Ectodermal cell (in vitro differentiated cells): ENCODE results near the gene AGTPBP1.

Experiments used
- H3K27ac ChIP-seq: 2 replicates; pipeline ENCODE4 v1.7.0; 2013; ENCODE audit warnings: mild to moderate bottlenecking, low read depth, low read length; ENCODE audit not compliant: insufficient read depth, poor library complexity, severe bottlenecking
- H3K27me3 ChIP-seq: 2 replicates; pipeline ENCODE4 v1.7.0; 2013; ENCODE audit warnings: mild to moderate bottlenecking, low read length; ENCODE audit not compliant: insufficient read depth, control insufficient read depth, poor library complexity, severe bottlenecking
- H3K36me3 ChIP-seq: one replicate; pipeline ENCODE4 v1.7.0; 2013; ENCODE audit warnings: low read length; ENCODE audit not compliant: control insufficient read depth, insufficient read depth
- H3K4me1 ChIP-seq: one replicate; pipeline ENCODE4 v1.7.0; 2013; ENCODE audit warnings: low read length; ENCODE audit not compliant: control insufficient read depth, insufficient read depth
- H3K4me3 ChIP-seq: 2 replicates; pipeline ENCODE4 v1.7.0; 2013; ENCODE audit warnings: low read depth, low read length, control low read depth; ENCODE audit not compliant: insufficient read depth
- H3K9me3 ChIP-seq: 2 replicates; pipeline ENCODE4 v1.7.0; 2013; ENCODE audit warnings: mild to moderate bottlenecking, low read length, moderate library complexity; ENCODE audit not compliant: control insufficient read depth
- WGBS, 2 experiments: methylation state at CpG; one replicate each; pipeline ENCODE4 v1.1.7; 2013; ENCODE audit warnings: missing lambda C conversion rate in 2 of 2; 5-methylcytosine and 5-hydroxymethylcytosine counted together

Gene AGTPBP1

DNA sequence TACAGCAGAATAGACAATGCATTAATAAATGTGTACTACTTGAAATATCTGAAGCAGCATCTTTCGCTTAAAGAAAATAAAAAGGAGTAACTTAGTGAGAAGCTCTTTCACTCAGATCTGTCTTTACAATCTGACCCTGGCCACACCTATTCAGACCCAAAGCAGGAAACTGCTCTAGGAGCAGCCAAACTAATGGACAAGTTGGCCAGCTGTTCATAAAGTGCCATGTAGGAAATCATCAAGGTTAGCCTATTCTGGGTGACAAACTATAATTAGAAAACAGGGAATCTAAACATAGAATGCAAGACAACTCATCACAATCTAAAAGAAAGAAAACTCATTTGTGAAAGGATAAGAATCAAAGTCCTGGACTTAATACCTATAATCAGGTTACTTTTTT is 101.3 kb downstream of the AGTPBP1 start:
- H3K27ac ChIP-seq = no peak overlapping the region
- no peak overlapping the region for H3K4me3 ChIP-seq
- peaks cover 4% of the 10 kb centered on the region for H3K36me3 ChIP-seq
- H3K9me3 ChIP-seq = no peaks in the 10 kb centered on the region
- no peaks in the 10 kb centered on the region for H3K4me1 ChIP-seq
- no peaks in the 10 kb centered on the region for H3K27me3 ChIP-seq
- 95 to 100% methylated on average over 1 of the region's 1 CpG for WGBS, 2 experiments

DNA sequence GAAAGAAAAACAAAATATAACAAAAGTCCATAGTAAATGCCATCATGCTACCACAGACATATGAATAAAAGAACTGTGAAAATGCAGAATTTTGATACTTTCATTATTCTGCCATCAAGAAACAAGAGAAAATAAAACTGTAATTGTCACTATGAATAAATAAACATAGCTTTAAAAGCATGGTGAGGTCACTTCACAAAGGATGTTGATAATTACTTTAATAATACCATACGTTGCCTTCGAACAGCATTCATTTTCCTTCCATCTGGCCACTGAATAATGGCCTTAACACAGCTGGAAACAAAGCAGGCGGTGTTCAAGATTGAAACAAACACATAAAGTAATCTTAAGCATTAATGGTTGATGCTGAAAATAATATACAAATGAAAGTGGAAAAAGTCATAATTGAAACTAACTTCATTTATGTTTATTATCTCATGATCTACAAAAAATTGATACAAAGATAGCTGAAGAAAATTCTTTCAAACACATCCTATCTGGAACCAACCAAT is 102.0 kb downstream of the AGTPBP1 start:
- H3K4me3 ChIP-seq = no peak overlapping the region
- H3K4me1 ChIP-seq = no peaks in the 10 kb centered on the region
- WGBS, 2 experiments = 79% methylated on average over 3 of the region's 3 CpGs; no CpG with 5 or more reads in 1 of the 2 experiments
- H3K9me3 ChIP-seq = no peaks in the 10 kb centered on the region
- no peak overlapping the region for H3K27ac ChIP-seq
- no peaks in the 10 kb centered on the region for H3K27me3 ChIP-seq
- peaks cover 4% of the 10 kb centered on the region for H3K36me3 ChIP-seq

DNA sequence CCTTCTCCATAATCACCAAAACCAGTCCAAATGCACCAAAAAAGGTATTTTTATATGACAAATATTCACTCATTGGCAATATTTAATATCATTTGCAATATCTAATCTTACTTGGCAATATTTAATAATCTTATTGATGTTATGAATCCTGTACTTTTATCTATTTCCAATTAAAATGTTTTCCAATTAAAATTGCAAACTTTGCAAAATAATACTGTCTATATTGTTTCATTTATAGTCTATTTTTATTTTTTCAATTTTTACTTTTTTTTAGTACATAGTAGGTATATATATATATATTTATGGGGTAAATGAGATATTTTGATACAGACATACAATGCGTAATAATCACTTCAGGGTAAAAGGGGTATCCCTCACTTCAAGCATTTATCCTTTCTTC is 109.9 kb downstream of the AGTPBP1 start:
- no peaks in the 10 kb centered on the region for H3K9me3 ChIP-seq
- WGBS, 2 experiments = 100% methylated on average over 1 of the region's 1 CpG; no CpG with 5 or more reads in 1 of the 2 experiments

DNA sequence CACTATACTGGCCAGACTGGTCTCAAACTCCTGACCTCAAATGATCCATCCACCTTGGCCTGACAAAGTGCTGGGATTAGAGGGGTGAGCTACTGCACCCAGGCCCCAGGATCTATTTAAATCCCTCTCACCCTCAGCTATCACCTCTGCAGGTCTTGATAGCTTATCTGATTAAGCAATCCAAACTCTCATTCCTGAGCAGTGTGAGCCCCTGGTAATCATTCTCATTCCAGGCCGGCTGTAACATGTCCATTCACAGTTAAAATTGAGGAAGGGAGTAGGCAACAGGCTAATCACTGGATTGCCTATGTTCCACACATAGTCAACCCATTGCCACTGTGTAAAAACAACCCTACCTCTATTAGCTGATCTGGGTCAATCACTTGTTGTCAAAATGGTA is 111.1 kb downstream of the AGTPBP1 start:
- peaks cover 5% of the 10 kb centered on the region for H3K36me3 ChIP-seq
- no peaks in the 10 kb centered on the region for H3K4me1 ChIP-seq
- WGBS, 2 experiments = 94 to 100% methylated on average over 1 of the region's 1 CpG
- H3K9me3 ChIP-seq = no peaks in the 10 kb centered on the region
- H3K4me3 ChIP-seq = no peak overlapping the region
- no peak overlapping the region for H3K27ac ChIP-seq
- no peaks in the 10 kb centered on the region for H3K27me3 ChIP-seq

More for the DNA sequence above, 109.9 kb downstream of the AGTPBP1 start:
- Histone ChIP-seq H3K4me1 (no peaks in the 10 kb centered on the region), H3K4me3 (no peak overlapping the region), H3K27me3 (no peaks in the 10 kb centered on the region), H3K27ac (no peak overlapping the region), H3K36me3 (peaks cover 5% of the 10 kb centered on the region)

DNA sequence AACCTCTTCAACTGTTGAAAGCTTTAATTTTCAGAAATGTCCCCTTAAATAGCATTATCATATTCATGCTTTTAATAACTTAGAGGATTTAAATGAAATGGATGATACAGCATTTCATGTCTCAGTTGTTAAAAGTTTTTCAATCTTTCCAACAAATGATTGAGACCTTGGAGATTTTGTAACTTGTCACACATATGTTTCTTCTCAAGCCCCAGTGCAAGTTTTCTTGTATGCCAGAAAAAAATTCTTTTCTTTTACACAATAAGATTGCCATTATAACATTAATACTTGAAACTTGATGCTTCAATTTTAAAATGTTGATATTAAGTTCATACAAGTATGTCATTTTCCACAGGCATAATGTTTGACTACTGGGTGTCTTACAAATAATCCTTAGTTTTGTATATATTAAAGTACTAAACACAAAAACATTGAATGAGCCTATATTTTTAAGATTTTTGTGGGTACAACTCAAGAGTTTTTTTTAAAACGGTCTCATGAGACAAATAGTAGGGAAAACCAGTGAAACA is 124.5 kb downstream of the AGTPBP1 start:
- Histone ChIP-seq H3K27ac (no peak overlapping the region), H3K4me1 (no peaks in the 10 kb centered on the region), H3K27me3 (no peaks in the 10 kb centered on the region), H3K9me3 (no peaks in the 10 kb centered on the region), H3K36me3 (no peaks in the 10 kb centered on the region), H3K4me3 (no peak overlapping the region)
- 94 to 100% methylated on average over 1 of the region's 1 CpG for WGBS, 2 experiments

DNA sequence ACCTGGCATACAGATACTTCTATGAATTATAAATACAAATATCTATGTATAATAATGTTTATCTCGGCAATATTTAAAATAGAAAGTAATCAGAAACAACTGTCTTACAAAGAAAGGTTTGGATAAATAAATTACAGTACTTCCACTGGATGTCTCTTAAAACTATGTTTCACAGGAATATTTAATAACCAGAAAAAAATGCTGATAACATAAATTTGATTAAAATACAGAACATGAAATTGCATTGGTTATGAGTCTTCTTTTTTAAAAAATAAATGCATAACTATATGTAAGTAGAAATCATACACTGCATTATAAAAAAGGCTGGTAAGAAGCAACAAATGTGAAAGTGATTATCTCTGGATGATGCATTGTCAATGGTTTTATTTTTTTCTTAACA is 126.0 kb downstream of the AGTPBP1 start:
- H3K27me3 ChIP-seq = no peaks in the 10 kb centered on the region
- H3K36me3 ChIP-seq = no peaks in the 10 kb centered on the region
- H3K27ac ChIP-seq = no peak overlapping the region
- no CpG with 5 or more reads among the region's 1 CpG for WGBS, 2 experiments
- no peak overlapping the region for H3K4me3 ChIP-seq
- no peaks in the 10 kb centered on the region for H3K9me3 ChIP-seq
- H3K4me1 ChIP-seq = no peaks in the 10 kb centered on the region

DNA sequence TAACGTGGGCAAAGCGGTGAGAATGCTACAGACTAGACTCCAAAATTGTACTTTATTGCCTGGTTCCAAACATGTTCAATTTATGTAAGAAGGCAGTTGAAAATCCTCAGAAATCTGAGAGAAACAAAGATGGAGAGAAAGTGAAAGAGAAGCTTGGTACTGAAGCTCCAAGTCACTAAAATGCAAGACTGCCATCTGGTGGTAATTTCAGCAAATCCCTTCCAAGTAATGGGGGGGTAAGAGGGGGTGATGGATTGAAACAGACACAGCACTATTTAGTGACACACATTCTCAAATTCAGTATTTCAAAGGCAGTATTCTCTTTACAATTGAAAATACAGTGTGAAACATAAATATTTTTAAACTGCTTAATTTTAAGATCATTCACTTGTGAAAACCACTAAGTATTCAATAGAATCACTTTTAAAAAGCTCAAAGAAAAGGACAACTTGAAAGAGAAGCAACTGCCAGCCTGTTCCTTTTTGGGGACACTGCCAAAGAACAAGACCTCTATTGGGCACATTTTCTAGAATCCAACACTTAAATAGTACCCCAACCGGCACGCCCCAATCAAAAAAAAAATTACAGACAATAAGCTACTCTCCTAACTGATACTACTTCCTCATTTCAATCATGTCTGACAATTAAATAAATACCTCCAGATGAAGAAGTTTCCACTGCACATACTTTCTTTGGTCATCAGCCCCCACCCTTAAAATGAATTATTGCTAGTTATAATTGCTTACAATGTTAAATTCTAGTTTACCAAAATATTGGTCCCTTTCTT is 131.5 kb downstream of the AGTPBP1 start:
- Histone ChIP-seq H3K27ac (no peak overlapping the region), H3K36me3 (no peaks in the 10 kb centered on the region), H3K4me3 (no peak overlapping the region), H3K27me3 (no peaks in the 10 kb centered on the region), H3K9me3 (no peaks in the 10 kb centered on the region), H3K4me1 (no peaks in the 10 kb centered on the region)
- WGBS, 2 experiments = 88 to 90% methylated on average over 4 of the region's 4 CpGs

DNA sequence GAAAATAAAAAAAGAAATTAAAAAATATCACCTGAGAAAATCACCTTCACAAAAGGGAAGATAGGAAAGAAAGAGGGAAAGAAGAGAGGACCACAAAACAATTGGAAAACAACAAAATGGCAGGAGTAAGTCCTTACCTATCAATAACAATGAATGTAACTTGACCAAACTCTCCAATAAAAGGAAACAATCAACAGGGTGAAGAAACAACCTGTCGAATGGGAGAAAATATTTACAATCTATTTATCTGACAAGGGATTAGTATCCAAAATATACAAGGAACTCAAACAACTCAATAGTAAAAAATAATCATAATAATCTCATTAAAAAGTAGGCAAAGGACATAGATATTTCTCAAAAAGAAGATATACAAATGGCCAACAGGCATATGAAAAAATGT is 135.8 kb downstream of the AGTPBP1 start:
- Histone ChIP-seq H3K4me3 (no peak overlapping the region), H3K9me3 (no peaks in the 10 kb centered on the region), H3K36me3 (no peaks in the 10 kb centered on the region), H3K27me3 (no peaks in the 10 kb centered on the region), H3K4me1 (peaks cover 6% of the 10 kb centered on the region), H3K27ac (no peak overlapping the region)
- no CpG with 5 or more reads among the region's 1 CpG for WGBS, 2 experiments

DNA sequence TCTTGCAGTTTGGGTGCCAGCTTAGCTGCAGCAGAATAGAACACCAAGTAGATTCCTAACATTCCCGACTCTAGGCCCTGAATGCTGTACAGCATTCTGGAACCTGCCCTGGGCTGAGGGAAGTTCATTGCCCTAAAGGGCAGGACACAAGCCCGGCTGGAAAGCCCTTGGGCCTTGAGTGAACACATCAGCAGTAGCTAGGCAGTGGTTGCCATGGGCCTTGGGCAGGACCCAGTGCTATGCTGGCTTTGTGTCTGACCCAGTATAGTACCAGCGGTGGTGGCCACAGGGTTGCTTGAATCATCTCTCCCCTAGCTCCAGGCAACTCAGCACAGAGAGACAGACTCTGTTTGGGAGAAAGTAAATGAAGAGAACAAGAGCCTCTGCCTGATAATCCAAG is 137.8 kb downstream of the AGTPBP1 start:
- WGBS, 2 experiments = 95 to 97% methylated on average over 3 of the region's 3 CpGs
- Histone ChIP-seq H3K4me3 (no peak overlapping the region), H3K27me3 (no peaks in the 10 kb centered on the region), H3K4me1 (peaks cover 6% of the 10 kb centered on the region), H3K9me3 (no peaks in the 10 kb centered on the region), H3K27ac (no peak overlapping the region), H3K36me3 (no peaks in the 10 kb centered on the region)

DNA sequence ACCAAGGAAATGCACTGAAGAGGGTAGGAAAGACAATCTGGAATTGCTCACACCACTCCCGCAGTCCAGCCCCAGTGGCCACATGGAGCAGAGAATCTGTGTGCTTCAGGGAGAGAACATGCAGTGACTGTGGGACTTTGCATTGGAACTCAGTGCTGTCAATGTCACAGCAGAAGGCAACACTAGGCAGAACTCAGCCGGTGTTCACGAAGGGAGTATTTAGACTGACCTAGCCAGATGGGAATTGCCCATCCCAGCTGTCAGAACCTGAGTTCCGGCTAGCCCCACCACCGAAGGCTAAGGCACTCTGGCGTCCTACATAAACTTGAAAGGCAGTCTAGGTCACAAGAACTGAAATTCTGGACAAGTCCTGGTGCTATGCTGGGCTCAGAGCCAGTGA is 139.0 kb downstream of the AGTPBP1 start:
- H3K4me3 ChIP-seq = no peak overlapping the region
- H3K4me1 ChIP-seq = peaks cover 6% of the 10 kb centered on the region
- no peak overlapping the region for H3K27ac ChIP-seq
- no peaks in the 10 kb centered on the region for H3K27me3 ChIP-seq
- H3K36me3 ChIP-seq = no peaks in the 10 kb centered on the region
- 96 to 97% methylated on average over 6 of the region's 6 CpGs for WGBS, 2 experiments
- no peaks in the 10 kb centered on the region for H3K9me3 ChIP-seq
